ENCODE measurements around the gene SNX9.

Gene SNX9

GRCh38 chr6:157983406-157984119 is 160.5 kb downstream of the SNX9 start:
- no peak for DNase-seq

DNA sequence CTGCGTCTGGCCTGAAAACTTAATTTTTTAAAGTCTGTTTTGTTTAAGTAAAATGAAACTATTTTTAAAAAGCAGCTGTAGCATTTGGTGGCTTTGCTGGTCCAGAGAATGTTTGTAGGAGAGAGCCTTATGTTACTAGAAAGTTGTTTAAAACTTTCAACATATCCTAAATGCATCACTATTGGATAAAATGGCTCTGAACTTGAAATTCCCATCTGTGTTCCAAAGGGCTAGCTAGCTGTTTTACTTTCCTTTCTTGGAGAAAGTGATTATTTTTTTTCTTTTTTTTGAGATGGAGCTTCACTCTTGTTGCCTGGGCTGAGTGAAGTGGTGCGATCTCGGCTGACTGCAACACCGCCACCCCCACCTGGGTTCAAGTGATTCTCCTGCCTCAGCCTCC is 161.1 kb downstream of the SNX9 start:
- no peak for DNase-seq

GRCh38 chr6:157984686-157985225 is 161.7 kb downstream of the SNX9 start:
- no peak for DNase-seq

DNA sequence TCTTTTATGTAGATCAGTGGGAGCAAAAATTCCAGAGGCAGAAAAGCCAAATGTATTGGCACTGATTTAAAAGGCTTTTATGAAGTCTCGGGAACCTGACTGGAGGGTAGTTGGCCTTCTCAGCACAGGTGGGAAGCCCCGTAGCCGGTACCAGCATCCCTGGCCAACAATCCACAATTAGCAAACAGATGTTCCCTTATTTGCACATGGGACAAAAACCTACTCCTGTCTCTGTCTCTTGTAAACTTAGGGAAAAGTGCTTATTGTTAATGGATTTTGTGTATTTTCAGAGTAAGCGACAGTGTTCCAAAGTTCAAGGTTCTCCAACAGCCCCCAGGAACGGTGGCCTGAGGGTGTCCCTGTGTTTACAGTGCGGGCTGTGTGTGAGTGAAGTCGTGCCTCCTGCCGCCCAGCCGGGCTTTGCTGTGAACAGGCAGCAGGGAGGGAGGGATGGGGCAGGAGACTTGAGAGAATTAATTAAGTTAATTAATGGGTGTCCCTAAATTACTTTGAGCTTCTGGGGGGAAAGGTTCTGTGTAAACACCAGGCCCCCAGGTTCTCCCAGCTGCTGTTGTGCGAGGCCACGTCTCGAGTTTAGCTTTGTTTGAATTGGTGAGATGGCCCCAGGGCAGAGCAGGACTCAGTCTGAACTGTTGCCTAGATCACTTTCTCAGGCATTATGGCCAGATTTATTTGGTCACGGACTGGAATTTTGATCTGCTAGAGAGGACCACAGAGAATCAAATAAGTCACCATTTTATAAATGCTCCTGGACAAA is 162.5 kb downstream of the SNX9 start:
- DNase-seq = no peak

DNA sequence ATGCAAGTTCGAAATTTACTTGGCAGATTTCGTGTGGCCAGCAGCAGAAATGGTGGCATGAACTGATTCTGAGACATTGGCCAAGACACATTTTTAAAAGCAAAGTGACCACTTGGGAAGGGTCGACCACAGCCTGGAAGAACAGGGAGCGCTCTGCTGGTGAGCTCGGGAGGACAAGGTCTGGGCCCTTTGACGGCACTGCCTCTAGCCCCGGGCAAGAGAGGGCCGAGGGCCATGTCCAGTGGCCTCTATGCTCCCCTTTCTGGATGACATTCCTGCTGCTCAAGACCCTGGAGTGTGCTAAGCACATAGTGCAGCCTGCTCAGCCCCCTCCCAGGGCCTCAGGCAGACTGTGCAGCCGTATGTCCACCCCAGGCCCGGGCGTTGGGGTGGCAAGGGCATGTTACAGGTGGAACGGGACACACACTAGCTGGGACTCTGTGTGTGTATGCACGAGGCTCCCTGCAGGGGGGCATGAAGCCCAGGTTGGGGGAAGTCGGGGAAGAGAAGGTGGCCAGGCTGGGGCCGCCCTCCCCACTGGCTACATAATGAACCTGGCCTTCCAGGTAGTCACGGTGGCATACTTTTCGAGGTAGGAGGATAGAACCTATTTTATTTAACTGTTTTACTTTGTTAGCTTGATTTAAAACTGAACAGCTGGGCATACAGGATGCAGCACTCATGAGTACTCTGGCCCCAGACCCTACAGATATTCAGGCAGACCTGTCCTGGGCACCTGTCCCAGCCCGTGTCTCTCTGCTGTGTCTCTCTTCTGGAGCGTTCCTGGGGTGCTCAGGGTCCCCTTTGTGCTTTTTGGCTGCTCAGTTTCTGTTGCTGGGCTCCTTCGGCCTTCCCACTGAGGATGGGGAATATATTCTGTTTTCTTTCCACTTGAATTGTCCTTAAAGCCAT is 165.0 kb downstream of the SNX9 start:
- no peak for DNase-seq

DNA sequence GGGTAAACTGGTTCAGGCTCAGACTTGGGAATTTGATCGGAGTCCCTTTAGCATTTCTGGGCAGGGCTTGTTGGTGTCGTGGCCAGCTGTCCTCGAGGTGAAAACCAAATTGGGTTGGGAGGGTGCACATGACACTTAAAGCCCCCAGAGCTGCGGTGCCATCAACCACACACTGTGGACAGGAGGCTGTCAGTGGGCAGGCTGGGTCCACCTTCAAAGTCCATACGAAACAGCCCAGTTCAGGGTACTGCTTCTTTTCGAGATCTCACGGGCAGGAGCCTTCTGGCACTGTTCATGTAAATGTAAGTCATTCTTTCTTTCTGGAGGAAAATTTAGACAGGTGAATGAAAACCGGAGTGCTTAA is 165.6 kb downstream of the SNX9 start:
- no peak for DNase-seq

- no peak for DNase-seq
Measured at GRCh38 chr6:157989541-157990289, 166.7 kb downstream of the SNX9 start.

GRCh38 chr6:157990321-157991066 is 167.4 kb downstream of the SNX9 start:
- DNase-seq = peak; percentile 54

- DNase-seq = no peak
Measured at GRCh38 chr6:157991067-157991432, 168.0 kb downstream of the SNX9 start.

GRCh38 chr6:157993076-157993475 is 170.0 kb downstream of the SNX9 start:
- no peak for DNase-seq

- DNase-seq = no peak
Measured at GRCh38 chr6:157994125-157994795, 171.2 kb downstream of the SNX9 start.
